ENCODE data around the gene INAFM1. TPM values are rescaled to one million over a fixed set of nuclear protein-coding genes. Genes with fewer than 3 reads are reported as not detected.
A peak's percentile ranks its signal among the peaks of the same experiment; 100 is the strongest.

INAFM1 gene
- total and polyA plus RNA-seq, 9 of the 15 experiments (the other 6 are each of a cell fraction or from before 2014, with no cell fraction given) = 0.71 to 30.9 (median 3.1) TPM

- TF ChIP-seq FOSL1 (tag; conservative IDR thresholded peaks at IDR 0.05) (peak; percentile 91), ZNF316 (IDR thresholded peaks at IDR 0.05) (0 out of 2 replicates have a peak, but pooled peaks have one; percentile 19), EHMT2 (IDR thresholded peaks at IDR 0.05) (no peak), CXXC5 (CRISPR knock-in tag; IDR thresholded peaks at IDR 0.05) (peak; percentile 99), GATAD2A (IDR thresholded peaks at IDR 0.05) (0 out of 2 replicates have a peak, but pooled peaks have one; percentile 18), ZNF24 (IDR thresholded peaks at IDR 0.05) (peak; percentile 74; the same call in 1 of the 2 replicates), ZNF584 (CRISPR knock-in tag; IDR thresholded peaks at IDR 0.05; ENCODE audit: low read depth) (peak; percentile 84), ZNF274 (IDR thresholded peaks at IDR 0.05; ENCODE audit: borderline replicate concordance, low read depth, low read length) (no peak), JUND (IDR thresholded peaks at IDR 0.05; ENCODE audit: borderline replicate concordance, low read depth, low read length) (peak; percentile 99), JUND (tag; IDR thresholded peaks at IDR 0.05; ENCODE audit: borderline replicate concordance, low read depth, low read length) (peak; percentile 95; the same call in 1 of the 3 replicates), RNF2 (IDR thresholded peaks at IDR 0.05) (peak; percentile 99), ZNF197 (CRISPR knock-in tag; IDR thresholded peaks at IDR 0.05; ENCODE audit: low read depth) (peak; percentile 92)
These were observed 30.7 kb upstream of the INAFM1 start (continued) for GRCh38 chr19:47243776-47244547.

Measured in K562 (cell line).